GM18517 (cell line): Measurements from ENCODE around the gene TCEANC.

Experiments used
- ATAC-seq: cut with Tn5 transposase; IDR thresholded peaks from one replicate; pipeline ENCODE4 v1.9.1; 2021; ENCODE audit warnings: mild to moderate bottlenecking, moderate library complexity; ENCODE audit not compliant: unreplicated experiment

TCEANC gene

DNA sequence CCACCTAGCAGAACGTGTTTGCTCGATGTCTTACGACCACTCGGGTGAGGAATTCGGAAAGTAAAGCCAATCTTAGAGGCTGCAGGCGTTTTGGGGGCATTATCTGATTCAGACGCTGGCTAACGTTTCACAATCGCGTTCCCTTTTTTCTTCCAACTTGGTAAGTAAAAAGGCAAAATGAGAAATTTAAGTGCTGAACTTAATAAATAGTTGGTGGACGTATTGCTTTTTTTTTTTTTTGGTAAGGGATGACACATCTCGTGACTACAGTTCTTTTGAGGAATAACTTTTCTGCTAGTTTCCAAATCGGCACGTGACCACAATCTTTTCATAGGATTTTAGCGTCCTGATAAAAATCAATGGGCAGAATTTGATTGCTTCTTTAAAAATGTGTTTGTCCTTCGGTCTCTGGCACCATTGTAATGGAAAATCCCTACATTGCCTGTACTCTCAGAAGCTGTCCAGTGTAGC, 36.8 kb downstream of the TCEANC start:
- no peak for ATAC-seq

GRCh38 chrX:13690836-13691235, 37.9 kb downstream of the TCEANC start:
- ATAC-seq: no peak

DNA sequence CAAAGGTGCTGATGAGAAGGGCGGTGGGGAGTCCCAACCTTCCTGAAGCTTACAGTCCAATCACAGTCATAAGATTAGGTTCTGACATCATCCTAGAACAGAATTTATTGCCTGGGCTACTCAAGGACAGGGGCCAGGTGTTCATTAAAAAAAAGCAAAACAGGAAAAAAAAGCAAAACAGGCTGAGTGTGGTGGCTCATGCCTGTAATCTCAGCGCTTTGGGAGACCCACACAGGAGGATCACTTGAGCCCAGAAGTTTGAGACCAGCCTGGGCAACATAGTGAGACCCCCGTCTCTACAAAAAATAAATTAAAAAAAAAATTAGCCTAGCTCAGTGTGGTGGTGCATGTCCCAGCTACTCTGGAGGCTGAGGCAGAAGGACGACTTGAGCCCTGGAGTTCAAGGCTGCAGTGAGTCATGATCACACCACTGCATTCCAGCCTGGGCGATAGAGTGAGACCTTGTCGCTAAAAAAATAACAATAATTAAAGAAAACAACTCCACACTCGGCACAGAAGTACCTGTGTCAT, 39.0 kb downstream of the TCEANC start:
- no peak for ATAC-seq

DNA sequence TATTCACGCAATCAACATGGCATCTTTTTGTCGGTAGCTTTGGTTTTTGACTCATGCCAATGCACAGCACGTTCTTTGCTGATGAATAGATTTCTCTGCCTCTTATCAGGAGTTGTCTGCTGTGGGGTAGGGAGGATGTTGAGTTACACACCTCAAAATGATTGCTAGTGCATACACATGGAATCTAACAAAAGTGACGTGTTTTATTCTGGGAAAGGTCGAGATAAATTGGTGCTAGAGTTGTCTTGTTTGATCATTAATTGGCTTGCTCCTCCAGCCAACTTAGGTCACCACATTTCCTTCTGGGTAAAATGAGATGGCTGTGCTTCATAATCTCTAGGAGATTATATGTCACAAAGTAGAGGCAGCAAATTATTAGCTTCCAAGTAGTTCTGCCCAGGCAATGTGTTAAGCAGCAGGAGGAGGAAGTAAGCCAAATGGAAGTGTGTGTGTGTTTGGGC, 39.9 kb downstream of the TCEANC start:
- no peak for ATAC-seq

DNA sequence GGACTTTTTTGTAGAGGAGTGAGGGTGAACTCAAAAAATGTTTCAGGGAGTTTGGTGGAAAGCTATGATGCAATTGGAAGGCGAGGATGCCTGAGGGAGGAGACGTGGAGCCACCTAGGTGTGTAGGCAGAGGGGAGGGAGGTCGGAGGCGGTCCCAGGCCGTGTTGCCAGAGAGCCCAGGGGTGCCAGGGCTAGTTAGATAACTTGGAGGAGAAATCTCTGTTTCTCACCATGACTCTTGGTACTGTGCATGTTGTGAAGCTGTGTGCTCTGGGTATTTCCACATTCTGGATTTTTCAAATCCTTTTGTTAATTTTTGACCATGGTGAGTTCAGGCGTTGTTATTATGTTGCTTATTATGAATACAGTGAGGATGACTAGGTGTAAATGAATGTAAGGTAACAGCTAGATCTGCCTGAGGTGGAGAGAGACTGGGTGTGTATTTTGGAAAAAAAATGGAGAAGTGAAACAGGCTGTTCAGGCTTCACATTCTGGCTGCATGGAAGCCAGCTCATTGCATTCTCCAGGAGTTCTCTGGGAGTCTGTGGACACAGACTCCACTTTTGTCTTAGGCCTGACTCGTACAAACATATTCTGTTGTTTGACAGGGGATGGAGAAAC, 40.5 kb downstream of the TCEANC start:
- no peak for ATAC-seq

DNA sequence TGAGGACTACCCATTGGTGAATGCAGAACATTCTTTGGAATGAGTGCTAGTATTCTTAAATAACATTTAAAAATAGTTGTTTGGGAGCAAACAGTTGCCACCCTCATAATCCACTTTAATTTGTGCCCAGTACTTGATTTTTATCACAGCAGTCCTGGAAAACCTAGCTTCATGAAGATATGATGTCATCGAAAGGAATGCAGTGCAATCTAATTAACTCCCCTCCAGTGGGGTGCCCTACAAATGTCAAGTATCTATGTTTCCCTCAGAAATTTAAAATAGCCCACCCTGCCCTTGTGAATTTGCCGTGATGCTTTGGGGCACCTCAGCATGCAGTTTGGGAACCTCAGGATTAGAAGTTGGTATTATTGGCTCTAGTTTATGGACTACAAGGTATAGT, 41.4 kb downstream of the TCEANC start:
- no peak for ATAC-seq

GRCh38 chrX:13694983-13695382, 42.0 kb downstream of the TCEANC start:
- no peak for ATAC-seq

DNA sequence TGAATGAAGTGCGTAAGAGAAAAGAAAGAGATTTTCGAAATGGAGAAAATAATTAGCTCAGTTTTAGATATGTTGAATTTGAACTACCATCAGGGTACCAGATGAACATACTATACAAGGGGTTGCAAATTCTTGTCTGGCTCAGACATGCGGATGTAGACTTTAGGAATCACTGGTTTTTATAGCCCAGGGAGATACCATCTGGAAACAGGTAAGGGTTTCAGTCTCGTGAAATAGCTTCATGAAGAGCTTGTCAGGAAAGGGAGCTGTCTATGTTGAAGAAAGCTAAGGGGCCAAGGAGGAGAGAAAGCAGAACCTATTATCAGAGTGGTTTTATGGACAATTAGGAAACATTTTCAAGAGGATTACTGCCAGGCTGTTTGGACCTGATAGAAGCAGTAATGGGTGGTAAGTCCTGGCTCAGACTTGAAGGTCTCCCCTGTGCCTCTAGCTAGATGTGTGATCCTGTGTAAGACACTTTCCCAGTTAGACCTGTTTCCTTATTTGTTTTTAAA, 42.7 kb downstream of the TCEANC start:
- no peak for ATAC-seq

DNA sequence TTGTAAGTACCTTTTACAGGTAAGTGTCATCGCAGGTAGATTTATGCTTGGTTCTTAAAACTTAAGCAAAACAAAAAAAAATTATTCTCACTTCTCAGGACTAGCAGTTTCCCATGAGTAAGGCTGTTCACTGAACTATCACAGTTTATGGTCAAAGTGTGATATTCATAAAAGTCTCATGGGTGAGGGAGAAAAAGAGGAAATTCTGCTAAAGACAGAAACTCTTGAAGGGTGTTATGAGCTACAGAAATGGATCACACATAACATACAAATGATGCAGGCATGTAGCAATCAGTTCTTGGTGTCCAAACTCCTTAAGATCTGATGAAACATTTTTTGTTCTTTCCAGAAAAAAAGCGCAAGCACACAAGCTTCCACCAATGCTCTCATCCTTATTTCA, 44.5 kb downstream of the TCEANC start:
- peak; percentile 66 for ATAC-seq

- ATAC-seq: no peak
These were observed 45.0 kb downstream of the TCEANC start for GRCh38 chrX:13697976-13698375.

DNA sequence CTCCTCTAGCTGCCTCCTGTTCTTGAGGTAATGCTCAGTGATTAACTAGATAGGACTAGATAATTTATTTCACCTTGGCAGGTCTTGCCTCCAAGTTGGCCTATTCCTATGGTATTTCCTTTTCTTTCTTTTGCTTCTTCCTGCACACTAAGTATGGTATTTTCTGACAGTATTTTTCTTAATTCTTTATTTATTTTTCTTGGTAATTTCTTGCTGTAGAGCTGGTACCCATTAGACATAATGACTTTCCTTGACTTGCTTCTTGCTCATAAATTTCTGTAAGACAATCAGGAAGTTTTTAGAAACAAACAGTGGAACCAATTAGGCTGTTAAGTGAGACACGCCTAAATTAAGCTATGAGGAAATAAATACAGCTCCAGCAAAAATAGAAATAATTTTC, 45.5 kb downstream of the TCEANC start:
- ATAC-seq: no peak

GRCh38 chrX:13699183-13699826, 46.4 kb downstream of the TCEANC start:
- ATAC-seq: no peak

DNA sequence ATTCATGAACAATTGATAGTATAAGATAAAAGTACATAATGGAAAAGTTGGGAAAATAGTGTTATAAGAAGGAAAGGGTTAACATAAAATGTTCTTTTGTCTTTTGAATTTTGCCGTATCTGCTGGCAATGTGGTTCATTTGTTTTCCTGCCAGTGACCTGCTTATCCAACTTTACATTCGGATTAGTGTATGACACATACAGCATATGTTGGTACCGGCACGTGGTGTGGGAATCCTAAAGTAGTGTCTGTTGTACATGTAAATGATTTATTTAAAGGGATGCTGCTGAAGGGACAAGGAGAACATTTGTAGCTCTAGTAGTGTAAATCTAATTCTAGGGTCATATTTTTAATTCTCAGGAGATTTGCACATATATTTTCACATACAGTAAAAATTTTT, 47.4 kb downstream of the TCEANC start:
- ATAC-seq: no peak

DNA sequence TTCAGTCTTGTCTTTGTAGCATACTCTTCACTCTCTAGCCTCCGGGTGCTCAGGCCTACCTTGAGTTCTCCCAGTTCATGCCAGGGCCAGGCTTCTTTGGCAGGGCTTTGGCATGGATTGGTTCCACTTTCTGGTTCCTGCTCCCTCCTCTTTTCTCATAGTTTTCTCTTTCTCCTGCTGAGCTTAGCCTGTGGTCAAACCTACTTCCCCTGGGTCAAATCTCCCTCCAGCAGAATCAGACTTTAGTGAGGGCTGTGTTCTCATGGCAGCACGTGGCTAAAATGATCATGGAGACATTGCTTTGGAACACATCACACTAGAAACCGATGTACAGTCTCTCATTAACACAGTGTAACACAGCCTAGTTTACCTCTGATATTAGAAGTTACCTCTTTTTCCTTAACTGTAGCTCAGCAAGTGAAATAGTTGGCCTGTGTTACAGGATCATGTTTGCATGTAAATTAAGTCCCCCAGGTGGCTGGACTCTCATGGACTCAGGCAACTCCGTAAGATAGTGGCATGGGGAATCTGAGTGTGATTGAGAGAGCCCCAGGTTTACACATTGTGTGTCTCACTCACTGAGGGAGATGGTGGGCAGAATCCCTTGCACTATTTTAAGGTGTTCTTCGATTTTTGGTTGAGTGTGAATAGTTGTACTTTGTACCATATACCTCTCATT, 49.3 kb downstream of the TCEANC start:
- ATAC-seq: no peak

- ATAC-seq: no peak
These were observed 50.2 kb downstream of the TCEANC start for GRCh38 chrX:13703135-13703534.

DNA sequence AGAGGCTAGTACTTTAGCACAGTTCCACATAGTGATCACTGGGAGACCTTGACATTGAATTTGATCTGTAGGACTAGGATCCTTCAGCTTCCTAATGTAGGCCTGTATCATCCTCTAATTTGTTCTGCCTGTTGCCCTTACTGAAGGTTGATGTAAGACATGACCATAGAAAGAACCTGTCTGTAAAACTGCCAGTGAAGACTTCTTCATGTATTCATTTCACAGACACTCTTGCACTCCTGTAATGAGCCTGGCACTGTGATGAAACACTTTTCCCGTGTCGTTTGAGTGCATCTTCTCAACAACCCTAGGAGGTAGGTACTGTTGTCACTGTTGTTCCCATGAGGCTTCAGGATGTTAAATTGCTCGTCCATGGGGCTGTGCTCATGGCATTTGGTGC, 50.6 kb downstream of the TCEANC start:
- no peak for ATAC-seq

- no peak for ATAC-seq
These were observed 58.2 kb downstream of the TCEANC start for GRCh38 chrX:13711141-13711540.
